HEK293T (cell line): ENCODE results near the gene TEN1.

Source experiments
- CTCF ChIA-PET: fragments of 350-600 bp; formaldehyde crosslinking; extraction: SDS; loops from one replicate; lab custom pipeline; 2021; ENCODE audit warnings: antibody characterized with exemption, inconsistent platforms; lab: Yijun Ruan, JAX
- POLR2A ChIA-PET: fragments of 350-600 bp; formaldehyde crosslinking; extraction: SDS; loops from one replicate; lab custom pipeline; 2020; ENCODE audit warnings: antibody characterized with exemption, inconsistent platforms; lab: Yijun Ruan, JAX
- DNase-seq: peaks from one replicate; pipeline ENCODE4 v3.0.0; 2012; ENCODE audit warnings: mixed read lengths; ENCODE audit errors: extremely low spot score
- ARNT ChIP-seq: fragments of 450-650 bp; IDR thresholded peaks from 2 replicates; pipeline ENCODE4 v1.6.1; 2017; ENCODE audit warnings: mild to moderate bottlenecking
- BHLHE40 ChIP-seq: fragments of 450-650 bp; IDR thresholded peaks from 2 replicates; pipeline ENCODE4 v1.6.1; 2016; ENCODE audit warnings: mild to moderate bottlenecking, moderate library complexity, borderline replicate concordance
- CTBP1 ChIP-seq: fragments of 450-650 bp; IDR thresholded peaks from 2 replicates; pipeline ENCODE4 v1.6.1; 2016; ENCODE audit warnings: borderline replicate concordance
- ELF4 ChIP-seq: fragments of 450-650 bp; IDR thresholded peaks from 2 replicates; pipeline ENCODE4 v1.6.1; 2017; ENCODE audit warnings: antibody characterized with exemption
- FOXA1 ChIP-seq: fragments of 450-650 bp; IDR thresholded peaks from 2 replicates; pipeline ENCODE4 v1.6.1; 2016; ENCODE audit warnings: mild to moderate bottlenecking
- FOXK2 ChIP-seq: fragments of 450-650 bp; IDR thresholded peaks from 2 replicates; pipeline ENCODE4 v1.6.1; 2016; ENCODE audit warnings: mild to moderate bottlenecking
- FOXM1 ChIP-seq: fragments of 450-650 bp; IDR thresholded peaks from 2 replicates; pipeline ENCODE4 v1.6.1; 2017; ENCODE audit warnings: mild to moderate bottlenecking, borderline replicate concordance
- HDGF ChIP-seq: fragments of 450-650 bp; IDR thresholded peaks from 2 replicates; pipeline ENCODE4 v1.6.1; 2017; ENCODE audit warnings: antibody characterized with exemption, borderline replicate concordance
- L3MBTL2 ChIP-seq: fragments of 450-650 bp; conservative IDR thresholded peaks from 2 replicates; pipeline ENCODE4 v1.6.1; 2016; ENCODE audit warnings: mild to moderate bottlenecking
- LEF1 ChIP-seq: fragments of 450-650 bp; IDR thresholded peaks from 2 replicates; pipeline ENCODE4 v1.6.1; 2017; ENCODE audit warnings: mild to moderate bottlenecking, borderline replicate concordance
- NFRKB ChIP-seq: fragments of 450-650 bp; IDR thresholded peaks from 2 replicates; pipeline ENCODE4 v1.6.1; 2016; ENCODE audit warnings: mild to moderate bottlenecking, moderate library complexity
- PKNOX1 ChIP-seq: fragments of 450-650 bp; IDR thresholded peaks from 2 replicates; pipeline ENCODE4 v1.6.1; 2016
- SP1 ChIP-seq: fragments of 450-650 bp; IDR thresholded peaks from 2 replicates; pipeline ENCODE4 v1.6.1; 2017
- SUZ12 ChIP-seq: fragments of 450-650 bp; IDR thresholded peaks from 2 replicates; pipeline ENCODE4 v1.6.1; 2016; ENCODE audit warnings: mild to moderate bottlenecking
- TARDBP ChIP-seq: fragments of 450-650 bp; IDR thresholded peaks from 2 replicates; pipeline ENCODE4 v1.6.1; 2016
- ZNF384 ChIP-seq: fragments of 450-650 bp; IDR thresholded peaks from 2 replicates; pipeline ENCODE4 v1.6.1; 2016

The TEN1 gene

GRCh38 chr17:75978938-75979704, at the start of gene TEN1, which contains the start of gene ACOX1:
TEN1 (plus strand) TSS chr17:75979240; CDS start chr17:75986193, 6,953 bp downstream.
ACOX1 (minus strand) TSS chr17:75979166; CDS start chr17:75979073, 93 bp downstream.
- no peak for TF ChIP-seq FOXK2
- TF ChIP-seq FOXA1, result no peak
- TF ChIP-seq BHLHE40, result no peak
- TF ChIP-seq HDGF, result 0 out of 2 replicates have a peak, but pooled peaks have one; percentile 30
- TF ChIP-seq CTBP1, result no peak
- TF ChIP-seq TARDBP, result no peak
- peak; percentile 99 for TF ChIP-seq PKNOX1
- TF ChIP-seq ZNF384, result no peak
- no peak for TF ChIP-seq LEF1
- TF ChIP-seq SP1, result no peak
- no peak for TF ChIP-seq SUZ12
- peak; percentile 54; the same call in 1 of the 2 replicates for TF ChIP-seq L3MBTL2
- peak; percentile 81 for TF ChIP-seq ELF4
- no peak for TF ChIP-seq NFRKB
- TF ChIP-seq FOXM1, result no peak
- no peak for TF ChIP-seq ARNT
- POLR2A ChIA-PET, result interaction anchor here (0.6 to 1.7 kb wide), 11 partner anchors 9 to 199 kb away, joined by 3 to 8 read pairs (median 3); partner anchors contain the start of genes CDK3, FBF1, MRPL38 and UNK

GRCh38 chr17:75931062-75931461, 48.0 kb upstream of the TEN1 start:
- CTCF ChIA-PET, result no interaction called here
- TF ChIP-seq CTBP1 (no peak), TARDBP (no peak), SUZ12 (no peak), ARNT (no peak), ZNF384 (no peak), FOXA1 (no peak), BHLHE40 (no peak), FOXM1 (no peak), HDGF (no peak), NFRKB (no peak)
- no peak for DNase-seq
- POLR2A ChIA-PET, result no interaction called here

More at GRCh38 chr17:75978938-75979704, at the start of gene TEN1, which contains the start of gene ACOX1:
- DNase-seq, result peak; percentile 93
- CTCF ChIA-PET, result interaction anchor here (0.8 kb wide), 1 partner anchor 38 kb away, joined by 3 read pairs; the partner anchor contains the start of gene FBF1

GRCh38 chr17:75932852-75933251, 46.2 kb upstream of the TEN1 start:
- POLR2A ChIA-PET, result interaction anchor here (1.1 to 1.2 kb wide), 2 partner anchors 8 to 28 kb away, joined by 4 to 7 read pairs; partner anchors contain the start of genes FBF1 and MRPL38
- CTCF ChIA-PET, result no interaction called here

GRCh38 chr17:75933808-75934207, 45.2 kb upstream of the TEN1 start:
- DNase-seq, result no peak
- no peak for TF ChIP-seq NFRKB
- TF ChIP-seq FOXK2, result no peak
- no peak for TF ChIP-seq FOXA1
- no peak for TF ChIP-seq LEF1
- no peak for TF ChIP-seq BHLHE40
- no peak for TF ChIP-seq SUZ12
- TF ChIP-seq L3MBTL2, result no peak
- no peak for TF ChIP-seq ZNF384
- TF ChIP-seq SP1, result no peak
- TF ChIP-seq ELF4, result no peak
- TF ChIP-seq HDGF, result no peak
- TF ChIP-seq CTBP1, result no peak
- no peak for TF ChIP-seq FOXM1
- TF ChIP-seq TARDBP, result no peak
- TF ChIP-seq PKNOX1, result no peak
- no peak for TF ChIP-seq ARNT
- ChIA-PET CTCF (no interaction called here), POLR2A (interaction anchor here (1.2 kb wide), 1 partner anchor 29 kb away, joined by 4 read pairs; the partner anchor contains the start of gene MRPL38)

More at GRCh38 chr17:75932852-75933251, 46.2 kb upstream of the TEN1 start:
- TF ChIP-seq PKNOX1 (no peak), FOXM1 (no peak), LEF1 (no peak), ELF4 (no peak), SP1 (no peak), FOXA1 (no peak), SUZ12 (no peak), TARDBP (no peak), NFRKB (no peak), FOXK2 (no peak), CTBP1 (no peak), L3MBTL2 (no peak), BHLHE40 (no peak), ARNT (no peak), HDGF (no peak), ZNF384 (no peak)
- DNase-seq, result no peak

GRCh38 chr17:75937652-75938051, 41.4 kb upstream of the TEN1 start:
- ChIA-PET CTCF (no interaction called here), POLR2A (interaction anchor here (1.4 kb wide), 1 partner anchor 32 kb away, joined by 3 read pairs; no protein-coding TSS in a partner anchor)
- DNase-seq, result no peak
- TF ChIP-seq FOXM1, result no peak
- no peak for TF ChIP-seq SUZ12
- TF ChIP-seq PKNOX1, result no peak
- TF ChIP-seq L3MBTL2, result no peak
- no peak for TF ChIP-seq ELF4
- TF ChIP-seq TARDBP, result no peak
- TF ChIP-seq FOXK2, result no peak
- no peak for TF ChIP-seq LEF1
